Pons (tissue), 1 donor: ENCODE data around the gene PCDHB7.
"Not testable (repeated sequence)": the region's sequence is repeated elsewhere in the genome, so short reads cannot be mapped to it uniquely, and the experiment has no call there.

Experiments used
- DNase-seq: peaks from one replicate; pipeline ENCODE4 v3.0.0-alpha.2; 2016; ENCODE audit warnings: low spot score

The PCDHB7 gene

GRCh38 chr5:141224844-141225243 lies 52.4 kb downstream of the PCDHB7 start:
- DNase-seq = not testable (repeated sequence)

DNA sequence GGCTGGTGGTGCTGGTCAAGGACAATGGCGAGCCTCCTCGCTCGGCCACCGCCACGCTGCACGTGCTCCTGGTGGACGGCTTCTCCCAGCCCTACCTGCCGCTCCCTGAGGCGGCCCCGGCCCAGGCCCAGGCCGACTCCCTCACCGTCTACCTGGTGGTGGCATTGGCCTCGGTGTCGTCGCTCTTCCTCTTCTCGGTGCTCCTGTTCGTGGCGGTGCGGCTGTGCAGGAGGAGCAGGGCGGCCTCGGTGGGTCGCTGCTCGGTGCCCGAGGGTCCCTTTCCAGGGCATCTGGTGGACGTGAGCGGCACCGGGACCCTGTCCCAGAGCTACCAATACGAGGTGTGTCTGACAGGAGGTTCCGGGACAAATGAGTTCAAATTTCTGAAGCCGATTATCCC lies 53.0 kb downstream of the PCDHB7 start:
- DNase-seq = not testable (repeated sequence)
